Measurements from ENCODE around the gene MICAL3. TPM values are rescaled to one million over a fixed set of nuclear protein-coding genes. Genes with fewer than 3 reads are reported as not detected.

Gene MICAL3
- total RNA-seq, 4 donors from 2014 or later = 45.2 to 56.3 (median 46.3) TPM

- Histone ChIP-seq H3K27ac (no peak overlapping the region), H3K27me3 (no peaks in the 10 kb centered on the region), H3K9me3 (no peaks in the 10 kb centered on the region), H3K4me3 (no peak overlapping the region), H3K36me3 (peaks cover 0 to 80% (median 0%) of the 10 kb centered on the region in 3 donors), H3K4me1 (no peaks in the 10 kb centered on the region)
- 86 to 92% methylated on average over 29 of the region's 32 CpGs for WGBS, 2 donors
- TF ChIP-seq EP300 (IDR thresholded peaks at IDR 0.05) (no peak), CTCF (IDR thresholded peaks at IDR 0.05) (no peak), POLR2A (IDR thresholded peaks at IDR 0.05) (no peak)
- no peak for DNase-seq (ENCODE audit: low spot score in 2 of 2)
Observed at GRCh38 chr22:17795661-17796548, 228.5 kb downstream of the MICAL3 start.

- Histone ChIP-seq H3K27ac (no peak overlapping the region), H3K9me3 (no peaks in the 10 kb centered on the region), H3K36me3 (peaks cover 0 to 90% (median 5%) of the 10 kb centered on the region in 3 donors), H3K4me1 (no peaks in the 10 kb centered on the region), H3K27me3 (no peaks in the 10 kb centered on the region), H3K4me3 (no peak overlapping the region)
- 85 to 88% methylated on average over 25 of the region's 25 CpGs for WGBS, 2 donors
- no peak for DNase-seq (ENCODE audit: low spot score in 2 of 2)
- no peak for TF ChIP-seq CTCF (IDR thresholded peaks at IDR 0.05)
- TF ChIP-seq EP300 (IDR thresholded peaks at IDR 0.05) = no peak
- no peak for TF ChIP-seq POLR2A (IDR thresholded peaks at IDR 0.05)
Observed at GRCh38 chr22:17794726-17795542, 229.4 kb downstream of the MICAL3 start.

- 89 to 93% methylated on average over 20 to 29 of the region's 29 CpGs for WGBS, 2 donors
- TF ChIP-seq POLR2A (IDR thresholded peaks at IDR 0.05) = no peak
- no peak overlapping the region for H3K4me3 ChIP-seq
- no peaks in the 10 kb centered on the region for H3K4me1 ChIP-seq
- peaks cover 0 to 97% (median 7%) of the 10 kb centered on the region in 3 donors for H3K36me3 ChIP-seq
- H3K9me3 ChIP-seq = no peaks in the 10 kb centered on the region
- H3K27ac ChIP-seq = no peak overlapping the region
- no peaks in the 10 kb centered on the region for H3K27me3 ChIP-seq
- DNase-seq (ENCODE audit: low spot score in 2 of 2) = no peak
Observed at GRCh38 chr22:17792854-17793434, 231.4 kb downstream of the MICAL3 start.

GRCh38 chr22:17792299-17792698, 232.1 kb downstream of the MICAL3 start:
- H3K27me3 ChIP-seq = no peaks in the 10 kb centered on the region
- H3K27ac ChIP-seq = no peak overlapping the region
- DNase-seq (ENCODE audit: low spot score in 2 of 2) = no peak
- TF ChIP-seq EP300 (IDR thresholded peaks at IDR 0.05) (no peak), POLR2A (IDR thresholded peaks at IDR 0.05) (no peak), CTCF (IDR thresholded peaks at IDR 0.05) (no peak)
- no peak overlapping the region for H3K4me3 ChIP-seq
- H3K4me1 ChIP-seq = peaks cover 0 to 6% (median 0%) of the 10 kb centered on the region in 4 donors
- WGBS, 2 donors = 68 to 73% methylated on average over 5 of the region's 5 CpGs
- no peaks in the 10 kb centered on the region for H3K9me3 ChIP-seq
- peaks cover 0 to 94% (median 7%) of the 10 kb centered on the region in 3 donors for H3K36me3 ChIP-seq

- no peak for DNase-seq (ENCODE audit: low spot score in 2 of 2)
- Histone ChIP-seq H3K9me3 (no peaks in the 10 kb centered on the region), H3K27ac (no peak overlapping the region), H3K36me3 (peaks cover 0 to 83% (median 7%) of the 10 kb centered on the region in 3 donors), H3K4me3 (no peak overlapping the region), H3K27me3 (no peaks in the 10 kb centered on the region), H3K4me1 (peaks cover 0 to 17% (median 7%) of the 10 kb centered on the region in 4 donors)
- TF ChIP-seq POLR2A (IDR thresholded peaks at IDR 0.05) = no peak
- no peak for TF ChIP-seq CTCF (IDR thresholded peaks at IDR 0.05)
- no peak for TF ChIP-seq EP300 (IDR thresholded peaks at IDR 0.05)
- 86 to 90% methylated on average over 21 of the region's 21 CpGs for WGBS, 2 donors
Observed at GRCh38 chr22:17791196-17791595, 233.2 kb downstream of the MICAL3 start.

Data from tibial nerve (tissue), 4 donors.